Panc1 (cell line): ENCODE results near the gene USP9Y. TPM values are rescaled to one million over a fixed set of nuclear protein-coding genes. Genes with fewer than 3 reads are reported as not detected.

Source experiments
- ATAC-seq: fragments of 200-7000 bp; cut with Tn5 transposase; 2 replicates; pipeline ENCODE4 v1.9.1; 2020; ENCODE audit warnings: mild to moderate bottlenecking, moderate library complexity
- BruUV-seq: library from RNA; stranded (reverse); fragments of 400-500 nt; replicated peaks from 2 replicates; lab custom pipeline; 2021; lab: Mats Ljungman, UMichigan
- CTCF ChIA-PET: fragments of 300-600 bp; sonication (Branson Sonifier 250); formaldehyde crosslinking; loops from one replicate; lab custom pipeline; 2022; ENCODE audit warnings: antibody characterized with exemption; lab: Charles Lee
- POLR2A ChIA-PET: fragments of 300-600 bp; sonication (Branson Sonifier 250); formaldehyde crosslinking; loops from one replicate; lab custom pipeline; 2022; ENCODE audit warnings: antibody characterized with exemption; lab: Charles Lee
- DNase-seq: peaks from one replicate; pipeline ENCODE4 v3.0.0-alpha.2; 2010; ENCODE audit warnings: low read depth, low spot score
- H3K27ac ChIP-seq: 2 replicates; pipeline ENCODE4 v1.5.1; 2011; ENCODE audit warnings: mild to moderate bottlenecking, low read length, inconsistent platforms
- H3K27me3 ChIP-seq: fragments of 200-500 bp; sonication (Bioruptor generic); 2 replicates; pipeline ENCODE4 v1.6.0; 2014; ENCODE audit warnings: low read length, inconsistent platforms; ENCODE audit not compliant: control insufficient read depth, insufficient read depth
- H3K36me3 ChIP-seq: fragments of 200-500 bp; sonication (Bioruptor generic); 2 replicates; pipeline ENCODE4 v1.5.1; 2014; ENCODE audit warnings: inconsistent platforms, mild to moderate bottlenecking, low read length, moderate library complexity; ENCODE audit not compliant: control insufficient read depth, insufficient read depth
- H3K4me1 ChIP-seq: 2 replicates; pipeline ENCODE4 v1.5.1; 2011; ENCODE audit warnings: inconsistent platforms, mild to moderate bottlenecking, low read length, moderate library complexity; ENCODE audit not compliant: control insufficient read depth, insufficient read depth
- H3K4me3 ChIP-seq, 2 experiments: 2 replicates each; pipeline ENCODE4 v1.5.1; 2011 to 2012; ENCODE audit warnings: low read depth in 2 of 2, low read length in 2 of 2, mild to moderate bottlenecking in 2 of 2, inconsistent platforms in 1 of 2, moderate library complexity in 1 of 2
- H3K9me3 ChIP-seq: fragments of 200-500 bp; sonication (Bioruptor generic); 2 replicates; pipeline ENCODE4 v1.5.1; 2014; ENCODE audit warnings: low read depth, mild to moderate bottlenecking, inconsistent platforms, low read length, moderate library complexity; ENCODE audit not compliant: control insufficient read depth, insufficient read depth
- POLR2AphosphoS5 ChIP-seq: IDR thresholded peaks from 2 replicates; pipeline ENCODE4 v1.6.1; 2012; ENCODE audit warnings: mild to moderate bottlenecking, low read depth, low read length, moderate library complexity
- REST ChIP-seq, 2 experiments: IDR thresholded peaks; 2 replicates each; pipeline ENCODE4 v1.6.1; 2011 to 2012; ENCODE audit warnings: low read depth in 2 of 2, control low read depth in 1 of 2, low read length in 1 of 2, mild to moderate bottlenecking in 1 of 2, moderate library complexity in 1 of 2; ENCODE audit not compliant: insufficient read depth in 1 of 2
- SIN3A ChIP-seq: IDR thresholded peaks from 2 replicates; pipeline ENCODE4 v1.6.1; 2012; ENCODE audit warnings: low read depth, mild to moderate bottlenecking, low read length, moderate library complexity, borderline replicate concordance; ENCODE audit not compliant: insufficient read depth
- TCF7L2 ChIP-seq: IDR thresholded peaks from 2 replicates; pipeline ENCODE4 v1.6.1; 2011; ENCODE audit warnings: mild to moderate bottlenecking, low read depth, low read length, inconsistent platforms
- in situ Hi-C: cut with HindIII; loops from 2 replicates; pipeline ENCODE4 v1.10.0; 2016; ENCODE audit warnings: low sequenced_read_pairs, low pct_unique_long_range_greater_than_20kb
- intact Hi-C: fragments of 100-400 bp; cut with micrococcal nuclease; formaldehyde crosslinking; loops from one replicate; pipeline ENCODE4 v1.10.0; 2022; ENCODE audit not compliant: unreplicated experiment
- total RNA-seq: library from RNA; stranded (reverse); gene quantifications from one replicate; pipeline ENCODE4 v1.2.1, GENCODE V29; 2021; ENCODE audit not compliant: unreplicated experiment
- TF ChIP-seq, protein P1 (sequence below): fragments of 450-650 bp; IDR thresholded peaks from 2 replicates; pipeline ENCODE4 v1.5.1; 2017; ENCODE audit warnings: mild to moderate bottlenecking

The USP9Y gene
- total RNA-seq, 1 experiment from 2014 or later, result 0.05 TPM

GRCh38 chrY:12809034-12809433, 108.0 kb downstream of the USP9Y start:
- no peaks in the 10 kb centered on the region for H3K4me1 ChIP-seq
- TF ChIP-seq SIN3A (no peak), TCF7L2 (no peak), POLR2AphosphoS5 (no peak), REST (IDR thresholded peaks at IDR 0.05; ENCODE audit: insufficient read depth in 1 of 2, low read depth in 2 of 2, low read length in 1 of 2) (no peak)
- TF ChIP-seq, protein P1, sequence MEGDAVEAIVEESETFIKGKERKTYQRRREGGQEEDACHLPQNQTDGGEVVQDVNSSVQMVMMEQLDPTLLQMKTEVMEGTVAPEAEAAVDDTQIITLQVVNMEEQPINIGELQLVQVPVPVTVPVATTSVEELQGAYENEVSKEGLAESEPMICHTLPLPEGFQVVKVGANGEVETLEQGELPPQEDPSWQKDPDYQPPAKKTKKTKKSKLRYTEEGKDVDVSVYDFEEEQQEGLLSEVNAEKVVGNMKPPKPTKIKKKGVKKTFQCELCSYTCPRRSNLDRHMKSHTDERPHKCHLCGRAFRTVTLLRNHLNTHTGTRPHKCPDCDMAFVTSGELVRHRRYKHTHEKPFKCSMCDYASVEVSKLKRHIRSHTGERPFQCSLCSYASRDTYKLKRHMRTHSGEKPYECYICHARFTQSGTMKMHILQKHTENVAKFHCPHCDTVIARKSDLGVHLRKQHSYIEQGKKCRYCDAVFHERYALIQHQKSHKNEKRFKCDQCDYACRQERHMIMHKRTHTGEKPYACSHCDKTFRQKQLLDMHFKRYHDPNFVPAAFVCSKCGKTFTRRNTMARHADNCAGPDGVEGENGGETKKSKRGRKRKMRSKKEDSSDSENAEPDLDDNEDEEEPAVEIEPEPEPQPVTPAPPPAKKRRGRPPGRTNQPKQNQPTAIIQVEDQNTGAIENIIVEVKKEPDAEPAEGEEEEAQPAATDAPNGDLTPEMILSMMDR, result no peak
- no peak for ATAC-seq
- no peaks in the 10 kb centered on the region for H3K36me3 ChIP-seq
- no peak for DNase-seq
- intact Hi-C loops (no loop called here), in situ Hi-C loops (no loop called here)
- CTCF ChIA-PET, result no interaction called here
- H3K9me3 ChIP-seq, result no peaks in the 10 kb centered on the region
- POLR2A ChIA-PET, result no interaction called here
- H3K27ac ChIP-seq, result no peak overlapping the region
- no peak overlapping the region for H3K4me3 ChIP-seq
- H3K27me3 ChIP-seq, result no peaks in the 10 kb centered on the region
- no TSS peak for BruUV-seq

GRCh38 chrY:12823408-12823807, 122.4 kb downstream of the USP9Y start:
- intact Hi-C loops, result no loop called here
- H3K27me3 ChIP-seq, result no peaks in the 10 kb centered on the region
- TF ChIP-seq SIN3A, result no peak
- no peak for TF ChIP-seq POLR2AphosphoS5
- TF ChIP-seq, protein P1, result no peak
- TF ChIP-seq TCF7L2, result no peak
- no peak for TF ChIP-seq REST (IDR thresholded peaks at IDR 0.05; ENCODE audit: insufficient read depth in 1 of 2, low read depth in 2 of 2, low read length in 1 of 2)
- in situ Hi-C loops, result no loop called here
- CTCF ChIA-PET, result no interaction called here
- DNase-seq, result no peak
- no peaks in the 10 kb centered on the region for H3K36me3 ChIP-seq
- H3K4me1 ChIP-seq, result no peaks in the 10 kb centered on the region
- ATAC-seq, result no peak
- no peak overlapping the region for H3K4me3 ChIP-seq
- BruUV-seq, result no TSS peak
- H3K27ac ChIP-seq, result no peak overlapping the region
- POLR2A ChIA-PET, result no interaction called here
- no peaks in the 10 kb centered on the region for H3K9me3 ChIP-seq
